Measurements from ENCODE around the gene SYNC.
"Not testable (repeated sequence)": the region's sequence is repeated elsewhere in the genome, so short reads cannot be mapped to it uniquely, and the experiment has no call there.

Gene SYNC

DNA sequence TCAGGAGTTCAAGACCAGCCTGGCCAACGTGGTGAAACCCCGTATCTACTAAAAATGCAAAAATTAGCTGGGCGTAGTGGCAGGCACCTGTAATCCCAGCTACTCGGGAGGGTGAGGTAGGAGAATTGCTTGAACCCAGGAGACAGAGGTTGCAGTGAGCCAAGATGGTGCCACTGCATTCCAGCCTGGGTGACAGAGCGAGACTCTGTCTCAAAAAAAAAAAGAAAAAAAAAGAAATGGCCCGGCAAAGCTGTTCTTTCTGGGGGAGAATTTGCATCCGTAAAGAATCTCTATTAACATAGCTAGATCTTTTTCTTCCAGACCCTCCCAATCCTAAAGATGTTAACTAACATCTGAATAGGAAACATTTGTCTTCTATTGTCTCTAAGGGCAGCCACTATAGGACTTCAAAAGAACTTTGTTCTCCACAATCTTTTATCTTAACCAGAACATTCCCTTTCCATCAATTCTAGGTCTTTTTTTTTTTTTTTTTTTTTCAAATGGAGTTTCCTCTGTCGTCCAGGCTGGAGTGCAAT is 60.2 kb downstream of the SYNC start:
- DNase-seq (ENCODE audit: low read depth, low spot score) = peak; percentile 42

DNA sequence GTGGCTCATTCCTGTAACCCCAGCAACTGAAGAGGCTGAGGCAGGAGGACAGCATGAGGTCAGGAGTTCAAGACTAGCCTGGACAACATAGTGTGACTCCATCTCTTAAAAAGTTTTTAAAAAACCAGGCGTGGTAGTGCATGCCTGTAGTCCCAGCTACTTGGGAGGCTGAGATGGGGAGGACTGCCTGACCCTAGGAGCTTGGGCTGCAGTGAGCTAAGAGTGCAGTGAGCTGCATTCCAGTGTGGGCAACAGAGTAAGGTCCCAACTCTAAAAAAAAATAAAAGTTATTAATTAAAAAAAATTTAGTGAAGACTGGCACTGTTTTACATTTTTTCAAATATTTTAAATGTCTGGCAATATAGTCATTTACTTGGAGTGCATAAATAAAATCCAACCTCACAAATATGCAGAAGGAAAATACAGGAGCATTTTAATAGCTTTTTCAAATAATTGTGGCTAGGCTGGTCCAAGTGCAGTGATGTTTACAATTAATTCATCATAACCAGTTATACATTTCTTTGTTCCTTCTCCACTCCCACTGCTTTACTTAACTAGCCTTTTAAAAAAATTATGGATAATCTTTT is 63.0 kb downstream of the SYNC start:
- no peak for DNase-seq (ENCODE audit: low read depth, low spot score)

DNA sequence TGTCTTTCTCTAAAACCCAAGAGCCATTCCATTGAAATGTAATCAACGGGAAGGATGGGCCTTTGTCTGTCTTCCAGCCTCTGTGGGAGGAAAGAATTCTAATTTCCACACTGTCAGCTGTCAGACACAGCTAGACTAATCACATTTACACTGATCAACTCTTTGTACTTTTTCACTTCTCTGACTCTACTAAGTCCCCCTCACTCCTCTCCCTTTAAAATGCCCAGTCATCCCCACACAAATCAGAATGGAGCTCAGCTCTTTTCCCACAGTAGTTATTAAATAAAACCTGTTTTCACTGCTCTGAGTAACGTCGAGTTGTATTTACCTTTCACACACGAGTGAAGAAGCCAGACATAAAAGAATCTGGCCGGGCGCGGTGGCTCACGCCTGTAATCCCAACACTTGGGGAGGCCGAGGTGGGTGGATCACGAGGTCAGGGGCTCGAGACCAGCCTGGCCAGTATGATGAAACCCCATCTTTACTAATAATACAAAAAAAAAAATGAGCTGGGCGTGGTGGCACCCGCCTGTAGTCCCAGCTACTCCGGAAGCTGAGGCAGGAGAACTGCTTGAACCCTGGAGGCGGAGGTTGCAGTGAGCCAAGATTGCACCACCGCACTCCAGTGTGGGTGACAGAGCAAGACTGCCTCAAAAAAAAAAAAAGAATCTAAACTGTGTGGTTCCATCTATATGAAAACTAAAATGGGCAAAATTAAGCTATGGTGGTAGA is 65.5 kb downstream of the SYNC start:
- DNase-seq (ENCODE audit: low read depth, low spot score) = no peak

DNA sequence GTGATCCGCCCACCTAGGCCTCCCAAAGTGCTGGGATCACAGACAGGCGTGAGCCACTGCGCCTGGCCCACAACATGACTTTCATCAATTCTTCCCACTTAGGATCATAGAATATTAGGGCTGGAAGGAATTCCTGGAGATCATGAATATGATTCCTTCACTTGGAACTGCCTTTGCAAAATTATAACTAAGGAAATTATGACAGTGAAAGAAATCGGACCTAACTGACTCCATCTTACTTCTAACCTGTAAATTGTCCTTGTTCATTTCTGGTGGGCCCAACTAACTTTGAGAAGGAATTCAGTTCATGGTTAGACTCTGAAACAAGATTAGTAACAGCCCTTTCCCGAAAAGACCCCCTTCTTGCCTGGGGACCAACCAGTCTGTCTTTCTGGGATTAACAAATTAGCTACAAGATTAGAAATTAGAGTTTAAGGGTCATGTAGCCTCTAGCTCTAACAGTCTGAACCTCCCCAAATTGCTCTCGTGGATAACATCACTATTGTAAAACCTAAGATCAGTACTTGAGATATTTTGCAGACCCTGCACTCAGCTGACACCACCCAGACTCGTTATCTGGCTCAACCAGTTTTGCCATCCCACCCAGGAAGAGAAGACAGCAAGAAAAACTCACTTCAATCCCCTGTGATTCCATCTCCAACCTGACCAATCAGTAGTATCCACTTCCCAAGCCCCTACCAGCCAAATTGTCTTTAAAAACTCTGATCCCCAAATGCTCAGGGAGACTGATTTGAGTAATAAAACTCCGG is 66.9 kb downstream of the SYNC start:
- DNase-seq (ENCODE audit: low read depth, low spot score) = peak; percentile 51

DNA sequence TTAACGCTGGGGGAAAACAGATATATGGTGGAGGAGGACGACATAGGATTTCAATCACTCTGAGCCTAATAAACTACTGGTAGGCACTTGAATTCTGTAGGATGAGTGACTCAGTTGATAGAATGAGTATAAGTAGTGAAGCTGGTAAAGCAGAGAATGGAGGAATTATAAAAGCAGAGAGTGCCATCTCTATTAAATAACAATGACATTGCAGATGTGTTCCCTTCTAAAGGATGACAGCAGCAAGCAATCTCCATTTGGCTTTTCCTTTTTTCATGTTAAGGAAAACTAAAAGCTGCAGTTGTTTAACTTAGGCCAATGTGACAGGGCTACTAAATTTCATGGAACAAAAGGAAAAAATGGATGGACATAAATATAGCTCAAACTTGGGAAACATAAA is 69.7 kb downstream of the SYNC start:
- no peak for DNase-seq (ENCODE audit: low read depth, low spot score)

DNA sequence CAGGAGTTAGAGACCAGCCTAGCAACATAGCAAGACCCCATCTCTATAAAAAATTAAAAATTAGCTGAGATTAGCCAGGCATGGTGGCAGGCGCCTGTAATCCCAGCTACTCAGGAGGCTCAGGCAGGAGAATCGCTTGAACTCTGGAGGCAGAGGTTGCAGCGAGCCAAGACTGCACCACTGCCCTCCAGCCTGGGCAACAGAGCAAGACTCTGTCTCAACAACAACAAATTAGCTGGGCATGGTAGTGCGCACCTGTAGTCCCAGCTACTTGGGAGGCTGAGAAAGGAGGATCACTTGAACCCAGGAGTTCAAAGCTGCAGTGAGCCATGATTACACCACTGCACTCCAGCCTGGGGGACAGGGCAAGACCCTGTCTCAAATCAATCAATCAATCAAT is 72.4 kb downstream of the SYNC start:
- DNase-seq (ENCODE audit: low read depth, low spot score) = not testable (repeated sequence)

Measured in ELF-1 (cell line).